IMR-90 (cell line): Measurements from ENCODE around the gene KRT74. TPM values are rescaled to one million over a fixed set of nuclear protein-coding genes. Genes with fewer than 3 reads are reported as not detected.

Experiments used
- ATAC-seq: fragments of 200-7000 bp; cut with Tn5 transposase; 2 replicates; pipeline ENCODE4 v1.9.1; 2020; ENCODE audit warnings: low read depth, mild to moderate bottlenecking, moderate library complexity
- BruUV-seq: library from RNA; stranded (reverse); fragments of 400-500 nt; replicated peaks from 2 replicates; lab custom pipeline; 2021; lab: Mats Ljungman, UMichigan
- CTCF ChIA-PET: fragments of 300-600 bp; formaldehyde crosslinking; extraction: SDS; loops from one replicate; lab custom pipeline; 2021; ENCODE audit warnings: antibody characterized with exemption; lab: Yijun Ruan, JAX
- POLR2A ChIA-PET: fragments of 300-600 bp; sonication (Branson Sonifier 250); formaldehyde crosslinking; loops from one replicate; lab custom pipeline; 2022; ENCODE audit warnings: antibody characterized with exemption; ENCODE audit not compliant: unreplicated experiment; lab: Charles Lee
- DNase-seq: peaks from one replicate; pipeline ENCODE4 v3.0.0; 2013
- H2AFZ ChIP-seq: replicated peaks from 2 replicates; pipeline ENCODE3; 2013; ENCODE audit warnings: low read length, mild to moderate bottlenecking; ENCODE audit not compliant: poor library complexity
- H2AK5ac ChIP-seq: 2 replicates; pipeline ENCODE4 v1.6.1; 2013; ENCODE audit warnings: low read depth, low read length, inconsistent platforms
- H2AK9ac ChIP-seq: replicated peaks from 2 replicates; pipeline ENCODE3; 2013; ENCODE audit warnings: mild to moderate bottlenecking, low read depth, low read length, moderate library complexity; ENCODE audit not compliant: poor library complexity
- H2BK120ac ChIP-seq: 2 replicates; pipeline ENCODE4 v1.6.1; 2013; ENCODE audit warnings: low read depth, low read length, inconsistent platforms
- H2BK15ac ChIP-seq: 3 replicates; pipeline ENCODE4 v1.6.1; 2013; ENCODE audit warnings: low read depth, low read length, inconsistent platforms
- H2BK20ac ChIP-seq: 2 replicates; pipeline ENCODE4 v1.6.1; 2013; ENCODE audit warnings: low read depth, mild to moderate bottlenecking, inconsistent platforms, low read length, moderate library complexity
- H2BK5ac ChIP-seq: 2 replicates; pipeline ENCODE4 v1.6.1; 2013; ENCODE audit warnings: mild to moderate bottlenecking, low read depth, low read length, inconsistent platforms; ENCODE audit not compliant: poor library complexity, severe bottlenecking
- H3K14ac ChIP-seq: replicated peaks from 2 replicates; pipeline ENCODE4 v1.6.1; 2013; ENCODE audit warnings: low read depth, low read length, inconsistent platforms
- H3K18ac ChIP-seq: 2 replicates; pipeline ENCODE4 v1.6.1; 2013; ENCODE audit warnings: low read depth, low read length, control low read depth
- H3K23ac ChIP-seq: 2 replicates; pipeline ENCODE4 v1.6.1; 2013; ENCODE audit warnings: low read depth, low read length, inconsistent platforms
- H3K27ac ChIP-seq: 2 replicates; pipeline ENCODE4 v1.5.1; 2013; ENCODE audit warnings: mild to moderate bottlenecking, control low read depth, low read length; ENCODE audit not compliant: insufficient read depth
- H3K27me3 ChIP-seq: 2 replicates; pipeline ENCODE4 v1.6.1; 2013; ENCODE audit warnings: low read length; ENCODE audit not compliant: control insufficient read depth, insufficient read depth
- H3K36me3 ChIP-seq: 2 replicates; pipeline ENCODE4 v1.6.1; 2013; ENCODE audit warnings: low read length, mixed read lengths; ENCODE audit not compliant: control insufficient read depth, insufficient read depth
- H3K4ac ChIP-seq: 2 replicates; pipeline ENCODE4 v1.6.1; 2013; ENCODE audit warnings: low read depth, low read length, inconsistent platforms
- H3K4me1 ChIP-seq: 2 replicates; pipeline ENCODE4 v1.6.1; 2013; ENCODE audit warnings: low read length, mixed read lengths; ENCODE audit not compliant: control insufficient read depth, insufficient read depth
- H3K4me2 ChIP-seq: 2 replicates; pipeline ENCODE4 v1.6.1; 2013; ENCODE audit warnings: low read depth, mild to moderate bottlenecking, control low read depth, low read length, moderate library complexity
- H3K4me3 ChIP-seq: 2 replicates; pipeline ENCODE4 v1.5.1; 2013; ENCODE audit warnings: low read depth, mild to moderate bottlenecking, control low read depth, low read length, moderate library complexity; ENCODE audit not compliant: insufficient read depth
- H3K56ac ChIP-seq: 2 replicates; pipeline ENCODE4 v1.6.1; 2013; ENCODE audit warnings: low read length, inconsistent platforms; ENCODE audit not compliant: insufficient read depth; ENCODE audit errors: extremely low read depth
- H3K79me1 ChIP-seq, 2 experiments: 2 replicates each; pipeline ENCODE4 v1.6.1; 2013; ENCODE audit warnings: low read length in 2 of 2, inconsistent platforms in 1 of 2, low read depth in 1 of 2
- H3K9ac ChIP-seq: 2 replicates; pipeline ENCODE4 v1.6.1; 2013; ENCODE audit warnings: low read depth, low read length, control low read depth
- H3K9me1 ChIP-seq: 2 replicates; pipeline ENCODE4 v1.6.1; 2013; ENCODE audit warnings: low read length, inconsistent platforms; ENCODE audit not compliant: insufficient read depth
- H3K9me3 ChIP-seq: 2 replicates; pipeline ENCODE4 v1.6.1; 2013; ENCODE audit warnings: low read length; ENCODE audit not compliant: control insufficient read depth, insufficient read depth
- H4K20me1 ChIP-seq: 2 replicates; pipeline ENCODE4 v1.6.1; 2013; ENCODE audit warnings: low read length, inconsistent platforms; ENCODE audit not compliant: insufficient read depth
- H4K5ac ChIP-seq: 2 replicates; pipeline ENCODE4 v1.6.1; 2013; ENCODE audit warnings: mild to moderate bottlenecking, low read depth, low read length, control low read depth
- H4K8ac ChIP-seq, 2 experiments: 2 replicates each; pipeline ENCODE4 v1.6.1; 2013; ENCODE audit warnings: low read depth in 2 of 2, low read length in 2 of 2, control low read depth in 1 of 2, inconsistent platforms in 1 of 2
- H4K91ac ChIP-seq: 2 replicates; pipeline ENCODE4 v1.6.1; 2013; ENCODE audit warnings: low read depth, low read length, inconsistent platforms; ENCODE audit not compliant: insufficient read depth
- CHD1 ChIP-seq: IDR thresholded peaks from 2 replicates; pipeline ENCODE4 v1.6.1; 2012; ENCODE audit warnings: low read depth, low read length, improper control_type of control experiment
- FOS ChIP-seq: fragments of 150-350 bp; IDR thresholded peaks from 2 replicates; pipeline ENCODE4 v1.6.1; 2016; ENCODE audit warnings: low read depth, low read length
- MAFK ChIP-seq: IDR thresholded peaks from 2 replicates; pipeline ENCODE4 v1.6.1; 2012; ENCODE audit warnings: low read depth, low read length, improper control_type of control experiment
- MAZ ChIP-seq: IDR thresholded peaks from 2 replicates; pipeline ENCODE4 v1.6.1; 2012; ENCODE audit warnings: low read depth, mild to moderate bottlenecking, low read length, improper control_type of control experiment, moderate library complexity, borderline replicate concordance
- MXI1 ChIP-seq: IDR thresholded peaks from 2 replicates; pipeline ENCODE4 v1.6.1; 2012; ENCODE audit warnings: low read depth, mild to moderate bottlenecking, low read length, moderate library complexity, borderline replicate concordance
- NFE2L2 ChIP-seq: fragments of 150-350 bp; IDR thresholded peaks from 2 replicates; pipeline ENCODE4 v1.6.1; 2016; ENCODE audit warnings: low read depth, mild to moderate bottlenecking, low read length
- RCOR1 ChIP-seq: IDR thresholded peaks from 2 replicates; pipeline ENCODE4 v1.6.1; 2012; ENCODE audit warnings: mild to moderate bottlenecking, low read length, improper control_type of control experiment; ENCODE audit not compliant: insufficient replicate concordance
- RFX5 ChIP-seq: IDR thresholded peaks from 2 replicates; pipeline ENCODE4 v1.8.0; 2012; ENCODE audit warnings: low read depth, mild to moderate bottlenecking, low read length, moderate library complexity
- SMC3 ChIP-seq: fragments of 150-350 bp; IDR thresholded peaks from 2 replicates; pipeline ENCODE4 v1.6.1; 2016; ENCODE audit warnings: low read depth, mild to moderate bottlenecking, antibody characterized with exemption, low read length, moderate library complexity
- WGBS, 2 experiments: methylation state at CpG; one replicate each; pipeline versions ENCODE4 v1.1.5 to v1.1.7; 2013; ENCODE audit warnings: missing lambda C conversion rate in 2 of 2; ENCODE audit not compliant: insufficient read length in 1 of 2; ENCODE audit errors: extremely low coverage in 2 of 2; 5-methylcytosine and 5-hydroxymethylcytosine counted together
- dilution Hi-C: fragments of 300-500 bp; cut with HindIII; formaldehyde crosslinking; loops from one replicate; pipeline ENCODE4 v1.14.3; 2018; ENCODE audit warnings: low sequenced_read_pairs; ENCODE audit not compliant: unreplicated experiment
- in situ Hi-C: fragments of 300-500 bp; cut with MboI; formaldehyde crosslinking; loops from 3 replicates; pipeline ENCODE4 v1.14.3; 2019; ENCODE audit warnings: low sequenced_read_pairs, inconsistent platforms, mixed read lengths
- intact Hi-C: fragments of 100-400 bp; cut with micrococcal nuclease; formaldehyde crosslinking; loops from 2 replicates; pipeline ENCODE4 v1.10.0; 2022
- polyA plus RNA-seq, 3 experiments: library from polyadenylated mRNA; depleted of rRNA; stranded (reverse); fragments of >200 nt; gene quantifications; 2 replicates each; pipeline ENCODE4 v1.2.3, GENCODE V29; 2012; ENCODE audit warnings: low replicate concordance in 1 of 3
- total RNA-seq: library from RNA; depleted of rRNA; stranded (reverse); fragments of >200 nt; gene quantifications from 2 replicates; pipeline ENCODE4 v1.2.3, GENCODE V29; 2012
- TF ChIP-seq, protein P1 (sequence below): conservative IDR thresholded peaks from 2 replicates; pipeline ENCODE4 v1.5.1; 2012; ENCODE audit warnings: mild to moderate bottlenecking, low read depth, low read length, improper control_type of control experiment
- TF ChIP-seq, protein P2 (sequence below): fragments of 150-350 bp; IDR thresholded peaks from 2 replicates; pipeline ENCODE4 v1.6.1; 2016; ENCODE audit warnings: low read depth, mild to moderate bottlenecking, low read length, moderate library complexity, borderline replicate concordance

The KRT74 gene
- total and polyA plus RNA-seq, 2 of the 4 experiments (the other 2 are of a cell fraction), result not detected

DNA sequence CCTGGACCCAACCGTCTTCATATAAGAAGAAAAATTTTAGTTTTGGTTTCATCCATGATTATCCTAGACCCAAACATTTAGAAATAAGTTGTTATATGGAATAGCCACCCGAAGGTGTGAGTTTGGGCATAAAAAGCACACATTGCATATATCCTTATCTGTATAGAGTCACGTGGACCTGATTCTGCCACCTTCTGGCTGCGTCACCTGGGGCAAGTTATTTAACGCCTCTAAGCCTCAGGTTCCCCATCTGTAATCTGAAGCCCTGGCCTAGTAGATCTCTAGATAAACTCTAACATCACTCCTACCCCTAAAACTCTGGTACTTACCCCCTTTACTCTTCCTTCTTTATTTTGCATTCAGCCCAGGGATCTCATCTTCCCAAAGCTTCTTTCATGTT, 39.2 kb downstream of the KRT74 start:
- POLR2A ChIA-PET, result no interaction called here
- in situ Hi-C loops, result no loop called here

More for the DNA sequence above, 39.2 kb downstream of the KRT74 start:
- CTCF ChIA-PET, result no interaction called here
- dilution Hi-C loops (no loop called here), intact Hi-C loops (no loop called here)
- ATAC-seq (no peak), DNase-seq (no peak)
- Histone ChIP-seq H3K27ac (no peak overlapping the region), H3K4ac (no peak overlapping the region), H2AFZ (no peak overlapping the region), H3K4me1 (no peaks in the 10 kb centered on the region), H3K9ac (no peak overlapping the region), H4K5ac (no peak overlapping the region), H3K18ac (no peak overlapping the region), H2BK15ac (no peak overlapping the region), H4K91ac (no peak overlapping the region), H2BK20ac (no peak overlapping the region), H2BK120ac (no peak overlapping the region), H3K23ac (no peak overlapping the region), H3K9me3 (no peaks in the 10 kb centered on the region), H3K27me3 (peaks cover 6% of the 10 kb centered on the region), H3K56ac (no peak overlapping the region), H4K8ac (no peak overlapping the region), H3K4me3 (no peak overlapping the region), H3K79me1 (no peaks in the 10 kb centered on the region), H3K4me2 (no peak overlapping the region), H3K9me1 (no peaks in the 10 kb centered on the region), H2BK5ac (no peak overlapping the region), H4K20me1 (no peaks in the 10 kb centered on the region), H3K36me3 (no peaks in the 10 kb centered on the region), H3K14ac (no peak overlapping the region), H2AK9ac (no peak overlapping the region), H2AK5ac (no peak overlapping the region)
- no TSS peak for BruUV-seq
- TF ChIP-seq CHD1 (no peak), NFE2L2 (no peak), MAFK (no peak), FOS (no peak), SMC3 (no peak), MXI1 (no peak), RCOR1 (no peak), RFX5 (no peak), MAZ (no peak)
- TF ChIP-seq, protein P1, sequence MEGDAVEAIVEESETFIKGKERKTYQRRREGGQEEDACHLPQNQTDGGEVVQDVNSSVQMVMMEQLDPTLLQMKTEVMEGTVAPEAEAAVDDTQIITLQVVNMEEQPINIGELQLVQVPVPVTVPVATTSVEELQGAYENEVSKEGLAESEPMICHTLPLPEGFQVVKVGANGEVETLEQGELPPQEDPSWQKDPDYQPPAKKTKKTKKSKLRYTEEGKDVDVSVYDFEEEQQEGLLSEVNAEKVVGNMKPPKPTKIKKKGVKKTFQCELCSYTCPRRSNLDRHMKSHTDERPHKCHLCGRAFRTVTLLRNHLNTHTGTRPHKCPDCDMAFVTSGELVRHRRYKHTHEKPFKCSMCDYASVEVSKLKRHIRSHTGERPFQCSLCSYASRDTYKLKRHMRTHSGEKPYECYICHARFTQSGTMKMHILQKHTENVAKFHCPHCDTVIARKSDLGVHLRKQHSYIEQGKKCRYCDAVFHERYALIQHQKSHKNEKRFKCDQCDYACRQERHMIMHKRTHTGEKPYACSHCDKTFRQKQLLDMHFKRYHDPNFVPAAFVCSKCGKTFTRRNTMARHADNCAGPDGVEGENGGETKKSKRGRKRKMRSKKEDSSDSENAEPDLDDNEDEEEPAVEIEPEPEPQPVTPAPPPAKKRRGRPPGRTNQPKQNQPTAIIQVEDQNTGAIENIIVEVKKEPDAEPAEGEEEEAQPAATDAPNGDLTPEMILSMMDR, result no peak
- TF ChIP-seq, protein P2, sequence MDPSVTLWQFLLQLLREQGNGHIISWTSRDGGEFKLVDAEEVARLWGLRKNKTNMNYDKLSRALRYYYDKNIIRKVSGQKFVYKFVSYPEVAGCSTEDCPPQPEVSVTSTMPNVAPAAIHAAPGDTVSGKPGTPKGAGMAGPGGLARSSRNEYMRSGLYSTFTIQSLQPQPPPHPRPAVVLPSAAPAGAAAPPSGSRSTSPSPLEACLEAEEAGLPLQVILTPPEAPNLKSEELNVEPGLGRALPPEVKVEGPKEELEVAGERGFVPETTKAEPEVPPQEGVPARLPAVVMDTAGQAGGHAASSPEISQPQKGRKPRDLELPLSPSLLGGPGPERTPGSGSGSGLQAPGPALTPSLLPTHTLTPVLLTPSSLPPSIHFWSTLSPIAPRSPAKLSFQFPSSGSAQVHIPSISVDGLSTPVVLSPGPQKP, result no peak
- WGBS, 2 experiments, result 72% methylated on average over 2 of the region's 5 CpGs; no CpG with 5 or more reads in 1 of the 2 experiments
